ENCODE results near the gene RARS1. TPM values are rescaled to one million over a fixed set of nuclear protein-coding genes. Genes with fewer than 3 reads are reported as not detected.
A peak's percentile ranks its signal among the peaks of the same experiment; 100 is the strongest.

The RARS1 gene
- total RNA-seq, 1 experiment from 2014 or later = 98.8 TPM

- Mint-ChIP-seq H3K9me3 (no peaks in the 10 kb centered on the region), H3K36me3 (no peaks in the 10 kb centered on the region; the same call in 1 of the 2 replicates), H3K4me3 (no peak overlapping the region), H3K4me1 (peaks cover 4% of the 10 kb centered on the region), H3K27ac (no peak overlapping the region), H3K27me3 (ENCODE audit: low read depth) (peaks cover 30% of the 10 kb centered on the region)
- no peak for DNase-seq (ENCODE audit: low spot score)
- ChIA-PET CTCF (no interaction called here), POLR2A (no interaction called here)
- TF ChIP-seq USF2 (CRISPR knock-in tag; IDR thresholded peaks at IDR 0.05) (0 out of 2 replicates have a peak, but pooled peaks have one; percentile 20), FOXP4 (CRISPR knock-in tag; IDR thresholded peaks at IDR 0.05) (no peak), PREB (CRISPR knock-in tag; IDR thresholded peaks at IDR 0.05; ENCODE audit: borderline replicate concordance) (no peak), GABPB1 (CRISPR knock-in tag; IDR thresholded peaks at IDR 0.05) (0 out of 2 replicates have a peak, but pooled peaks have one; percentile 18), MLX (CRISPR knock-in tag; IDR thresholded peaks at IDR 0.05) (no peak), HMGXB4 (CRISPR knock-in tag; IDR thresholded peaks at IDR 0.05) (no peak)
- ATAC-seq = no peak
Observed at GRCh38 chr5:168525856-168526255, 39.6 kb downstream of the RARS1 start.

- no peak overlapping the region for H3K4me3 Mint-ChIP-seq
- CTCF ChIA-PET = no interaction called here
- H3K36me3 Mint-ChIP-seq = no peaks in the 10 kb centered on the region; the same call in 1 of the 2 replicates
Observed at GRCh38 chr5:168527756-168528295, 41.6 kb downstream of the RARS1 start.

More at GRCh38 chr5:168527756-168528295, 41.6 kb downstream of the RARS1 start:
- H3K27ac Mint-ChIP-seq = no peak overlapping the region
- H3K9me3 Mint-ChIP-seq = no peaks in the 10 kb centered on the region
- TF ChIP-seq SMAD3 (CRISPR knock-in tag; IDR thresholded peaks at IDR 0.05; ENCODE audit: borderline replicate concordance) (no peak), CREB1 (CRISPR knock-in tag; IDR thresholded peaks at IDR 0.05) (no peak), FOXK1 (CRISPR knock-in tag; IDR thresholded peaks at IDR 0.05) (no peak), CBFB (CRISPR knock-in tag; IDR thresholded peaks at IDR 0.05; ENCODE audit: low read depth) (no peak), ZMAT4 (CRISPR knock-in tag; IDR thresholded peaks at IDR 0.05) (no peak), JAZF1 (CRISPR knock-in tag; IDR thresholded peaks at IDR 0.05) (no peak), CDX4 (CRISPR knock-in tag; IDR thresholded peaks at IDR 0.05; ENCODE audit: borderline replicate concordance) (no peak), SMAD4 (CRISPR knock-in tag; IDR thresholded peaks at IDR 0.05) (no peak), JUN (CRISPR knock-in tag; IDR thresholded peaks at IDR 0.05) (no peak), IRF1 (CRISPR knock-in tag; IDR thresholded peaks at IDR 0.05) (no peak), ZNF671 (CRISPR knock-in tag; IDR thresholded peaks at IDR 0.05) (no peak), ZNF512 (CRISPR knock-in tag; IDR thresholded peaks at IDR 0.05; ENCODE audit: borderline replicate concordance) (no peak)
- H3K27me3 Mint-ChIP-seq (ENCODE audit: low read depth) = peaks cover 36% of the 10 kb centered on the region
- POLR2A ChIA-PET = interaction anchor here (1.0 kb wide), 1 partner anchor 233 kb away, joined by 5 read pairs; no protein-coding TSS in a partner anchor
- ATAC-seq (no peak), DNase-seq (ENCODE audit: low spot score) (no peak)
- peaks cover 14% of the 10 kb centered on the region for H3K4me1 Mint-ChIP-seq
